ENCODE measurements around the gene NAA25. TPM values are rescaled to one million over a fixed set of nuclear protein-coding genes. Genes with fewer than 3 reads are reported as not detected.

The NAA25 gene
- total and polyA plus RNA-seq, 2 experiments from 2014 or later = 18.7 to 19.1 TPM

DNA sequence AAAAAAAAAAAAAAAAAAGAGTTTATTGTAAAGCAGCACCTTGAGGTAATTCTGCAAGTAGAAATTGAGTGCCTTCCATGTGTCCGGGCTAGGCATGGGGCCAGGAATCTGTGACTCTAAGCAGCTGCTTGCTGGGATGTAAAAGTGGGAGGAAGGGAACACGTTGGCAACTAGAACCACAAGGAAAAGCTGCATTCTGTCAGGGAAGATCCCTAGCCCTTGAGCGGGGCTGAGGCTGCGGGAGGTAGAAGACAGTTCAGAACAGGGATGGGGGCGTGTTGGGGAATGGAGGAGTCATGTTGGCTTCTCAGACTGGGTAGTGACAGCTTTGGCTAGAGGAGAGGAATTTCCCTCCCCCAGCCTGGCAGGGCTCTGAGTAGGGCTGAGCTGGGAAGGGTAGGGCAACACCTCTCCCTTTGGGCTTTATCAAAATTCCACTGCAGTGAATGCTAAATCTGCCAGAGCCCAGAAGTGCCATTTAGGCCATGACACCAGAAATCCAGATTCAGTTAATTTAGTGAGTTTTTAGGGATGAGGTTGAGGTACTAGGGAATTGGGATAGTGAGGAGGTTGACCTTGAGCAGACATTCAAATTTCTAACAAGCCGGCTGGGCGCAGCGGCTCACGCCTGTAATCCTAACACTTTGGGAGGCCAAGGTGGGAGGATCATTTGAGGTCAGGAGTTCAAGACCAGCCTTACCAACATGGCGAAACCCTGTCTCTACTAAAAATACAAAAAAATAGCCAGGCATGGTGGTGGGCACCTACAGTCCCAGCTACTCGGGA is 13.4 kb upstream of the NAA25 start:
- no peaks in the 10 kb centered on the region for H3K27me3 ChIP-seq
- peaks cover 13% of the 10 kb centered on the region for H3K79me2 ChIP-seq
- peaks cover 16% of the 10 kb centered on the region for H3K4me1 ChIP-seq (ENCODE audit: insufficient read depth)
- DNase-seq (ENCODE audit: low spot score) = peak; percentile 57
- 78% methylated on average over 11 of the region's 11 CpGs for WGBS (ENCODE audit: low lambda C conversion rate, missing lambda C conversion rate)
- no peak overlapping the region for H2AFZ ChIP-seq
- no peaks in the 10 kb centered on the region for H4K20me1 ChIP-seq (ENCODE audit: insufficient read depth, poor library complexity, severe bottlenecking)
- no peak overlapping the region for H3K4me3 ChIP-seq
- no peak for TF ChIP-seq EZH2phosphoT487 (IDR thresholded peaks at IDR 0.05; ENCODE audit: low read depth, severe bottlenecking, unreplicated experiment)
- TF ChIP-seq EZH2 (IDR thresholded peaks at IDR 0.05; ENCODE audit: borderline replicate concordance) = no peak
- TF ChIP-seq, protein P1, sequence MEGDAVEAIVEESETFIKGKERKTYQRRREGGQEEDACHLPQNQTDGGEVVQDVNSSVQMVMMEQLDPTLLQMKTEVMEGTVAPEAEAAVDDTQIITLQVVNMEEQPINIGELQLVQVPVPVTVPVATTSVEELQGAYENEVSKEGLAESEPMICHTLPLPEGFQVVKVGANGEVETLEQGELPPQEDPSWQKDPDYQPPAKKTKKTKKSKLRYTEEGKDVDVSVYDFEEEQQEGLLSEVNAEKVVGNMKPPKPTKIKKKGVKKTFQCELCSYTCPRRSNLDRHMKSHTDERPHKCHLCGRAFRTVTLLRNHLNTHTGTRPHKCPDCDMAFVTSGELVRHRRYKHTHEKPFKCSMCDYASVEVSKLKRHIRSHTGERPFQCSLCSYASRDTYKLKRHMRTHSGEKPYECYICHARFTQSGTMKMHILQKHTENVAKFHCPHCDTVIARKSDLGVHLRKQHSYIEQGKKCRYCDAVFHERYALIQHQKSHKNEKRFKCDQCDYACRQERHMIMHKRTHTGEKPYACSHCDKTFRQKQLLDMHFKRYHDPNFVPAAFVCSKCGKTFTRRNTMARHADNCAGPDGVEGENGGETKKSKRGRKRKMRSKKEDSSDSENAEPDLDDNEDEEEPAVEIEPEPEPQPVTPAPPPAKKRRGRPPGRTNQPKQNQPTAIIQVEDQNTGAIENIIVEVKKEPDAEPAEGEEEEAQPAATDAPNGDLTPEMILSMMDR (IDR thresholded peaks at IDR 0.05; ENCODE audit: poor library complexity) = no peak
- H3K9me3 ChIP-seq (ENCODE audit: low read depth) = no peaks in the 10 kb centered on the region
- H3K9me2 ChIP-seq (replicated peaks; ENCODE audit: insufficient read depth) = no peaks in the 10 kb centered on the region
- H3K27ac ChIP-seq = peak overlapping the region; percentile 55
- H3K36me3 ChIP-seq (replicated peaks; ENCODE audit: insufficient read depth, low read depth) = no peaks in the 10 kb centered on the region
- no peak overlapping the region for H3K4me2 ChIP-seq

DNA sequence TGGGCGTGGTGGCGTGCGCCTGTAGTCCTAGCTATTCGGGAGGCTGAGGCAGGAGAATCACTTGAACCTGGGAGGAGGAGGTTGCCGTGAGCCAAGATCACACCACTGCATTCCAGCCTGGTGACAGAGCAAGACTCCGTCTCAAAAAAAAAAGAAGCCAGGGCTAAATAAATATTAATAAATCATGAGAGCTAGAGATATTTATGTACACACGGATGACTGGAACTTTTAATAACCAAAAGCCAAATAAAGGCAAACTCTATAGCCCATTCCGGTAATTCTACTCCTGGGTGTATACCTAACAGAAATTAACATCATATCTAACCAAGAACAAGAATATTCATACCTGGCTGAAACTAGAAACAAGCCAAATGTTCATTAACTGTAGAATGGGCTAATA is 9.1 kb upstream of the NAA25 start:
- H3K79me2 ChIP-seq = no peaks in the 10 kb centered on the region

DNA sequence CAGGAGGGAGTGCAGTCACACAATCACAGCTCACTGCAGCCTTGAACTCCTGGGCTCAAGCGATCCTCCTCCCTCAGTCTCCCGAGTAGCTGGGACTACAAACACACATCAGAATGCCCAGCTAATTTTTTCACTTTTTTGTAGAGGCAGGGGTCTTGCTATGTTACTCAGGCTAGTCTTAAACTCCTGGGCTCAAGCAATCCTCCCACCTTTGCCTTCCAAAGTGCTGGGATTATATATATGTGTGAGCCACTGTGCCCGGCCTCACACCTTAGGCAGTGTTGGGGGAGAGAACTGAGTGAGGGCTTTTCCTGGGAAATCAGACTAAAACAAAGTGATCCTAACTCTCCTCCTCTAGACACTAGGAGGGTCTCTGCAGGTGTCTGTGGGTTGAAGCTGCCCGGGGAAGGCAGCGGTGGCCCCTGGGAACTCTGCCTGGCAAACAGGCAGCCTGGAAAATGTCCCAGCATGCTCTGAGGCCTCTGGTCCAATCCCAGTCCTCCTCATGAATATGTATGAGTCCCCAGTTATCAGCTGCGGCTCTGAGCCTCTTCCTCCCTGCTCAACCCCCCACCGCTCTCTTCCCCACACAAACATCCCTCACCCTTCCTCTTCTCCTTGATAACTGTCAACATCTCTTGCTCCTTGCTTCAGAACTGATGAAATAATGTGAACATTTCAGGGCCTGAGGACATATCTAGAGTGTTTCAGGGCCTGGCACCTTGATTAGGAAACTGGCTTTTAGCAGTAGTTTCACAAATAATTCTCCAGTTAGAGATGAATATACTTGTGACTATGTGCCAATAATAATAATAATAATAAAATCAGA is 7.9 kb upstream of the NAA25 start:
- H4K20me1 ChIP-seq (ENCODE audit: insufficient read depth, poor library complexity, severe bottlenecking) = no peaks in the 10 kb centered on the region
- 36% methylated on average over 7 of the region's 7 CpGs for WGBS (ENCODE audit: low lambda C conversion rate, missing lambda C conversion rate)
- DNase-seq (ENCODE audit: low spot score) = peak; percentile 86
- TF ChIP-seq EZH2 (IDR thresholded peaks at IDR 0.05; ENCODE audit: borderline replicate concordance) = no peak
- TF ChIP-seq, protein P1 (IDR thresholded peaks at IDR 0.05; ENCODE audit: poor library complexity) = no peak
- TF ChIP-seq EZH2phosphoT487 (IDR thresholded peaks at IDR 0.05; ENCODE audit: low read depth, severe bottlenecking, unreplicated experiment) = no peak
- no peak overlapping the region for H3K4me3 ChIP-seq
- H3K36me3 ChIP-seq (replicated peaks; ENCODE audit: insufficient read depth, low read depth) = no peaks in the 10 kb centered on the region
- H3K4me2 ChIP-seq = peak overlapping the region; percentile 65
- no peaks in the 10 kb centered on the region for H3K79me2 ChIP-seq
- no peaks in the 10 kb centered on the region for H3K9me2 ChIP-seq (replicated peaks; ENCODE audit: insufficient read depth)
- peaks cover 13% of the 10 kb centered on the region for H3K4me1 ChIP-seq (ENCODE audit: insufficient read depth)
- H2AFZ ChIP-seq = peak overlapping the region; percentile 91
- no peaks in the 10 kb centered on the region for H3K9me3 ChIP-seq (ENCODE audit: low read depth)
- no peaks in the 10 kb centered on the region for H3K27me3 ChIP-seq
- H3K27ac ChIP-seq = peak overlapping the region; percentile 88

More for the DNA sequence above, 9.1 kb upstream of the NAA25 start:
- DNase-seq (ENCODE audit: low spot score) = no peak
- H3K9me3 ChIP-seq (ENCODE audit: low read depth) = no peaks in the 10 kb centered on the region
- H3K36me3 ChIP-seq (replicated peaks; ENCODE audit: insufficient read depth, low read depth) = no peaks in the 10 kb centered on the region
- no peak overlapping the region for H2AFZ ChIP-seq
- H3K27ac ChIP-seq = peak overlapping the region; percentile 88
- H3K27me3 ChIP-seq = no peaks in the 10 kb centered on the region
- H4K20me1 ChIP-seq (ENCODE audit: insufficient read depth, poor library complexity, severe bottlenecking) = no peaks in the 10 kb centered on the region
- H3K4me1 ChIP-seq (ENCODE audit: insufficient read depth) = peaks cover 19% of the 10 kb centered on the region
- no peak for TF ChIP-seq EZH2phosphoT487 (IDR thresholded peaks at IDR 0.05; ENCODE audit: low read depth, severe bottlenecking, unreplicated experiment)
- TF ChIP-seq, protein P1 (IDR thresholded peaks at IDR 0.05; ENCODE audit: poor library complexity) = no peak
- TF ChIP-seq EZH2 (IDR thresholded peaks at IDR 0.05; ENCODE audit: borderline replicate concordance) = no peak
- H3K9me2 ChIP-seq (replicated peaks; ENCODE audit: insufficient read depth) = no peaks in the 10 kb centered on the region
- 91% methylated on average over 8 of the region's 8 CpGs for WGBS (ENCODE audit: low lambda C conversion rate, missing lambda C conversion rate)
- H3K4me2 ChIP-seq = no peak overlapping the region
- H3K4me3 ChIP-seq = no peak overlapping the region
